GM12874 (cell line): ENCODE results near the gene ADGRL1.

ENCODE experiments used
- CTCF ChIP-seq: IDR thresholded peaks from 2 replicates; pipeline ENCODE4 v1.5.1; 2011; ENCODE audit warnings: low read depth, mild to moderate bottlenecking, control low read depth, low read length, moderate library complexity; ENCODE audit not compliant: insufficient read depth

Gene ADGRL1

GRCh38 chr19:14115756-14116155, 90.2 kb downstream of the ADGRL1 start:
- TF ChIP-seq CTCF = no peak

- TF ChIP-seq CTCF = peak; percentile 76
These were observed 91.1 kb downstream of the ADGRL1 start for GRCh38 chr19:14114854-14115253.

GRCh38 chr19:14114439-14114838, 91.5 kb downstream of the ADGRL1 start:
- TF ChIP-seq CTCF = no peak

- peak; percentile 52 for TF ChIP-seq CTCF
These were observed 92.1 kb downstream of the ADGRL1 start for GRCh38 chr19:14113762-14114414.

- no peak for TF ChIP-seq CTCF
These were observed 93.1 kb downstream of the ADGRL1 start for GRCh38 chr19:14112809-14113385.

GRCh38 chr19:14112051-14112808, 93.7 kb downstream of the ADGRL1 start:
- no peak for TF ChIP-seq CTCF

GRCh38 chr19:14111486-14111885, 94.5 kb downstream of the ADGRL1 start:
- no peak for TF ChIP-seq CTCF
